Measurements from ENCODE around the gene CYSTM1.

- no peak for TF ChIP-seq CTCF (IDR thresholded peaks at IDR 0.05 in 4 of 5, conservative IDR thresholded peaks at IDR 0.05 in 1 of 5)
- TF ChIP-seq POLR2A (IDR thresholded peaks at IDR 0.05), result no peak
Observed at GRCh38 chr5:140287801-140288521, 113.0 kb downstream of the CYSTM1 start.
